IPS DF 6.9 (cell line): Measurements from ENCODE around the gene ERAL1.
"Not testable (repeated sequence)": the region's sequence is repeated elsewhere in the genome, so short reads cannot be mapped to it uniquely, and the experiment has no call there.

Experiments
- DNase-seq: peaks from one replicate; pipeline ENCODE4 v3.0.0-alpha.2; 2013; ENCODE audit warnings: low read depth, low spot score
- H3K27ac ChIP-seq: one replicate; pipeline ENCODE4 v1.5.1; 2013; ENCODE audit warnings: low read length, control low read depth
- H3K27me3 ChIP-seq: 2 replicates; pipeline ENCODE4 v1.6.1; 2013; ENCODE audit warnings: mild to moderate bottlenecking, low read length; ENCODE audit not compliant: control insufficient read depth, insufficient read depth
- H3K36me3 ChIP-seq: 2 replicates; pipeline ENCODE4 v1.6.1; 2013; ENCODE audit warnings: low read length; ENCODE audit not compliant: control insufficient read depth, insufficient read depth
- H3K4me1 ChIP-seq: 2 replicates; pipeline ENCODE4 v1.6.1; 2013; ENCODE audit warnings: low read length; ENCODE audit not compliant: control insufficient read depth, insufficient read depth
- H3K4me3 ChIP-seq: 2 replicates; pipeline ENCODE4 v1.5.1; 2013; ENCODE audit warnings: mild to moderate bottlenecking, low read length
- H3K9me3 ChIP-seq: 2 replicates; pipeline ENCODE4 v1.6.1; 2013; ENCODE audit warnings: low read length, inconsistent platforms; ENCODE audit not compliant: control insufficient read depth, insufficient read depth
- WGBS: extraction: QIAGEN DNeasy Blood & Tissue Kit; methylation state at CpG from one replicate; pipeline ENCODE4 v1.1.7; 2013; ENCODE audit warnings: mixed read lengths, missing lambda C conversion rate; ENCODE audit not compliant: insufficient read length, insufficient coverage; 5-methylcytosine and 5-hydroxymethylcytosine counted together

ERAL1 gene

GRCh38 chr17:28887871-28888471 lies 33.2 kb downstream of the ERAL1 start:
- H3K36me3 ChIP-seq = no peaks in the 10 kb centered on the region; the same call in 1 of the 2 replicates
- no peak overlapping the region for H3K27ac ChIP-seq
- no CpG with 5 or more reads among the region's 12 CpGs for WGBS
- no peaks in the 10 kb centered on the region for H3K27me3 ChIP-seq
- no peaks in the 10 kb centered on the region for H3K9me3 ChIP-seq
- no peaks in the 10 kb centered on the region for H3K4me1 ChIP-seq
- H3K4me3 ChIP-seq = no peak overlapping the region
- DNase-seq = no peak

- no CpG with 5 or more reads among the region's 7 CpGs for WGBS
- H3K4me1 ChIP-seq = no peaks in the 10 kb centered on the region
- no peaks in the 10 kb centered on the region; the same call in 1 of the 2 replicates for H3K36me3 ChIP-seq
- H3K4me3 ChIP-seq = no peak overlapping the region
- no peaks in the 10 kb centered on the region for H3K27me3 ChIP-seq
- no peak for DNase-seq
- no peak overlapping the region for H3K27ac ChIP-seq
- no peaks in the 10 kb centered on the region for H3K9me3 ChIP-seq
These were observed 34.0 kb downstream of the ERAL1 start for GRCh38 chr17:28888832-28889231.

GRCh38 chr17:28889996-28890395 lies 35.2 kb downstream of the ERAL1 start:
- H3K9me3 ChIP-seq = no peaks in the 10 kb centered on the region
- no peak overlapping the region for H3K27ac ChIP-seq
- H3K36me3 ChIP-seq = no peaks in the 10 kb centered on the region
- no peak overlapping the region for H3K4me3 ChIP-seq
- no peak for DNase-seq
- no CpG with 5 or more reads among the region's 5 CpGs for WGBS
- no peaks in the 10 kb centered on the region for H3K27me3 ChIP-seq
- no peaks in the 10 kb centered on the region for H3K4me1 ChIP-seq

- no CpG with 5 or more reads among the region's 1 CpG for WGBS
- Histone ChIP-seq H3K9me3 (no peaks in the 10 kb centered on the region), H3K27me3 (no peaks in the 10 kb centered on the region), H3K27ac (no peak overlapping the region), H3K4me3 (no peak overlapping the region), H3K4me1 (peaks cover 3% of the 10 kb centered on the region; the same call in 1 of the 2 replicates), H3K36me3 (no peaks in the 10 kb centered on the region)
- no peak for DNase-seq
These were observed 36.4 kb downstream of the ERAL1 start for GRCh38 chr17:28891201-28891600.

DNA sequence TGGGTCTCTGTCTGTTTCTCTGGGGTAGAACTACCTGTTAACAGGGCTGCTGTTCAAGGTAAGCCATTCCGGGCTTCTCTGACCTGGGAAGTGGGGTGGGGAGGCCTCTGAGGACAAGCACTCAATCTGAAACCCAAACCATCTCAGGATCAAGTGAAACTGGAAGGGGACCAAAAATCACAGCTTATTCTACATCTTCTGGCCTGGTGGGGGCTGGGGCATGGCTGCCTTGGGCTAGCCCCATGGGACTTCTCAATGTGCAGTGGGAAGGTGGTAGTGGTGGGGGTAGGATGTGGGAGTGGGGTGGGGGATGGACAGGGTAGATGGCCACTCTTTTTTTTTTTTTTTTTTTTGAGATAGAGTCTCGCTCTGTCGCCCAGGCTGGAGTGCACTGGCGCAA lies 37.2 kb downstream of the ERAL1 start:
- DNase-seq = no peak
- WGBS = no CpG with 5 or more reads among the region's 4 CpGs
- Histone ChIP-seq H3K36me3 (no peaks in the 10 kb centered on the region), H3K9me3 (no peaks in the 10 kb centered on the region), H3K4me1 (peaks cover 3% of the 10 kb centered on the region; the same call in 1 of the 2 replicates), H3K27me3 (no peaks in the 10 kb centered on the region), H3K4me3 (no peak overlapping the region), H3K27ac (no peak overlapping the region)

GRCh38 chr17:28893248-28894183 lies 38.7 kb downstream of the ERAL1 start:
- WGBS = 100% methylated on average over 1 of the region's 16 CpGs
- H3K27ac ChIP-seq, H3K9me3 ChIP-seq, H3K27me3 ChIP-seq, H3K4me1 ChIP-seq, DNase-seq, H3K36me3 ChIP-seq, H3K4me3 ChIP-seq: not testable (repeated sequence)

DNA sequence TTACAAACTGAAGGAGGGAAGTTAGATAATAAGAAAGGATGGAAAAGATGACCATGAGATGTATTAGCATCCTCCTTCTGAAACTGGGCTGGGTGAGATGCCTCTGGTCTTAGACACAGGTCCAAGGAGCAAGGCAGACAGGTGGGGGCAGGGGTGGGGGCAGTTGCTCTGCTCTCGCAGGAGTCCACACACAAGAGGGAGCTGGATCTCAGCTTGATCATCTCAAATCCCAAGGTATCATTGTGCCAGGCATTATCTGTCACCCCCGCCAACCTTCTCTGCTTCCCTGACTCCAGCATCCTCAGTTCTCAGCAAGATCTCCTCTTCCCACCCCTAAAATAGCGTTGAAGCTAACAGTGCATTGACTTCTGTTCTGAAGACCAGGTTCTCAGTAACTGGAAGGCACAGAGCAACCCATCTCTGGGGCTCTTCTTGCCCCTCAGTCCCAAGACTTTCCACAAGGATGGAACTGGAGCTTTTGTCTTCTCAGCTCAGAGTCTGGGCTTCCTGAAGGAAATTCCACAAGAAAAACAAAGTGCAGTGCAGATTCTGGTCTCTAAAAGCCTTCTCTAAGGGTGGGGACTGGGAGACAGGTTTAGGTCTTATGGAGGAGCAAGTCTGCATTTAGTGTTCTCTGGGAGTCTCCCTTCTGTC lies 41.1 kb downstream of the ERAL1 start:
- Histone ChIP-seq H3K4me1 (peaks cover 4% of the 10 kb centered on the region), H3K9me3 (no peaks in the 10 kb centered on the region), H3K27ac (no peak overlapping the region), H3K27me3 (no peaks in the 10 kb centered on the region), H3K36me3 (peaks cover under 1% of the 10 kb centered on the region; the same call in 1 of the 2 replicates), H3K4me3 (no peak overlapping the region)
- WGBS = no CpG with 5 or more reads among the region's 3 CpGs
- no peak for DNase-seq

DNA sequence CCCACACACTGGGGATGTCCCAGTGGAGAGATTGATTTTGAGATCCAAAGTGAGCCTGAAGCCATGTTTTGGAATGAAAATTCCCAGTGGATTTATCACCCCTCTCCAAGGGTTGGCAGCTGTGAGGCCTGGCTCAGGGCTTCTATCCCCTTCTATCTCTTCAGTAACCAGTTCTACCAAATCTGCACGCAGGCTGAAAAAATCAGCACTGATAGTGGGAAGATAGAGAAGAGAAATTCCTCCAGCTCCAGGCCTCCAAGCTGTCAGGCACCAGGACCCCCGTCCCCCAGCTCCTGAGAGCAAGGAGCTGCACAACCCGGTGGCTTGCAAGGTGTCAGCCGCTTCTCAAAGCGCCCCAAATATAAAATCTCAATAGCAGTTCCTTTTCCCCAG lies 41.7 kb downstream of the ERAL1 start:
- WGBS = no CpG with 5 or more reads among the region's 5 CpGs
- no peaks in the 10 kb centered on the region for H3K9me3 ChIP-seq
- H3K36me3 ChIP-seq = peaks cover 3% of the 10 kb centered on the region; the same call in 1 of the 2 replicates
- DNase-seq = no peak
- no peak overlapping the region for H3K27ac ChIP-seq
- peak overlapping the region; percentile 86; the same call in 1 of the 2 replicates for H3K4me3 ChIP-seq
- no peaks in the 10 kb centered on the region for H3K27me3 ChIP-seq
- H3K4me1 ChIP-seq = peaks cover 5% of the 10 kb centered on the region

- WGBS = no CpG with 5 or more reads among the region's 73 CpGs
- no peak within 1 kb of the TSS for H3K27ac ChIP-seq
- H3K27me3 ChIP-seq = no peaks in the 10 kb centered on the region
- peak within 1 kb of the TSS; percentile 86 for H3K4me3 ChIP-seq
- H3K36me3 ChIP-seq = peaks cover 3% of the 10 kb centered on the region; the same call in 1 of the 2 replicates
- no peaks in the 10 kb centered on the region for H3K9me3 ChIP-seq
- H3K4me1 ChIP-seq = peaks cover 5% of the 10 kb centered on the region
- DNase-seq = no peak
These were observed 42.3 kb downstream of the ERAL1 start, which contains the start of gene FLOT2 for GRCh38 chr17:28896884-28897768. FLOT2 (minus strand) TSS chr17:28897733; CDS start chr17:28897574, 159 bp downstream.
